Cortex of kidney (tissue), 1 donor: ENCODE measurements around the gene STBD1.
"Not testable (repeated sequence)": the region's sequence is repeated elsewhere in the genome, so short reads cannot be mapped to it uniquely, and the experiment has no call there.

Experiments used
- DNase-seq: peaks from one replicate; lab custom pipeline; 2025; lab: John Stamatoyannopoulos, UW

STBD1 gene

GRCh38 chr4:76325072-76325471 is 18.5 kb downstream of the STBD1 start:
- DNase-seq: no peak

GRCh38 chr4:76326515-76326914 is 20.0 kb downstream of the STBD1 start:
- no peak for DNase-seq

- no peak for DNase-seq
Observed at GRCh38 chr4:76334885-76335284, 28.4 kb downstream of the STBD1 start.

DNA sequence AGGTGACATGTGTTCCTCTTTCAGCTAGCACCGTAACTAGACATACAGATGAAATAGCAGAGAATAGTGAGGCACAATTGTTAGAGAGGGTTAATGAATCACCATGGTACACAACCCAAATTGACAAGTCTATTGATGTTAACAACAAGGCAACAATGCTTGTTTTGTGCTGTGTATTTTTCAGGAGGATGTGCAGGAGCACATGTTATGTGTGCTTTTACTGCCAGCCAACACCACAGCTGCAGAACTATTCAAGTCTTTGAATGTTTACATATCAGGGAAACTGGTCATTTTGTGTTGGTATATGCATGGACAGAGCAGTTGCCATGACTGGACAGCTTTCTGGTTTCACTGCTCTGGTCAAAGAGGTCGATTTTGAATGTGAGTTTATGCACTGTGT is 32.8 kb downstream of the STBD1 start:
- no peak for DNase-seq

GRCh38 chr4:76341063-76341462 is 34.5 kb downstream of the STBD1 start:
- DNase-seq: no peak

DNA sequence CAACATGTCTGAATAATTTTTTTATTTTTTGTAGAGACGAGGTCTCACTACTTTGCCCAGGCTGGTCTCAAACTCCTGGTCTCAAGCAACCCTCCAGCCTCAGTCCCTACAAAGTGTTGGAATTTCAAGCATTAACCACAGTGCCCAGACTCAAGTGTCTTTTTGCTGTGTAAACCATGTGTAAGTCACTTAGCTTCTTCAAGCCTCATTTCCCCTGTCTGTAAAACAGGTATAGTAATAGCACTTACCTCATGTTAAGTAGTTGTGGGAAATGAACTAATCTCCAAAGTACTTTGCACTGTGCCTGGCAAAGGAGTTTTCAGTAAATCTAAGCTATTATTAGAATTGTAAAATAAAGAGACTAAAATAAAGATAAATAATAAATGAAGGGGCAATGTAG is 35.7 kb downstream of the STBD1 start:
- no peak for DNase-seq

- no peak for DNase-seq
Observed at GRCh38 chr4:76342803-76343202, 36.3 kb downstream of the STBD1 start.

GRCh38 chr4:76354517-76355473 is 48.3 kb downstream of the STBD1 start:
- DNase-seq: no peak

- DNase-seq: no peak
Observed at GRCh38 chr4:76357981-76358380, 51.4 kb downstream of the STBD1 start.

DNA sequence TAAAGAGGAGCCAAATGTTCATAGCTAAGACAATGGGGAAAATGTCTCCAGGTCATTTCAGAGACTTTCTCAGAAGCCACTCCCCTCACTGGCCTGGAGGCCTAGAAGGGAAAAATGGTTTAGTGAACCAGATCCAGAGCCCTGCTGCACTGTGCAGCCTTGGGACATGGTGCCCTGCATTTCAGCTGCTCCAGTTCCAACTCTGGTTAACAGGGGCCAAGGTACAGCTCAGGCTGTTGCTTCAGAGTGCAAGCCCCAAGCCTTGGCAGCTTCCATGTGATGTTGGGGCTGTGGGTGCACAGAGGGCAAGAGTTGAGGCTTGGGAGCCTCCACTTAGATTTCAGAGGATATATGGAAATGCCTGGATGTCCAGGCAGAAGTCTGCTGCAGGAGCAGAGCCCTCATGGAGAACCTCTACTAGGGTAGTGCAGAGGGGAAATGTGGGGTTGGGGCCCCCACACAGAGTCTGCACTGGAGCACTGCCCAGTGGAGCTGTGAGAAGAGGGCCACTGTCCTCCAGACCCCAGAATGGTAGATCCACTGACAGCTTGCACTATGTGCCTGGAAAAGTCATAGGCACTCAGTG is 53.4 kb downstream of the STBD1 start:
- not testable (repeated sequence) for DNase-seq
